ENCODE results near the gene KATNAL2.

KATNAL2 gene

DNA sequence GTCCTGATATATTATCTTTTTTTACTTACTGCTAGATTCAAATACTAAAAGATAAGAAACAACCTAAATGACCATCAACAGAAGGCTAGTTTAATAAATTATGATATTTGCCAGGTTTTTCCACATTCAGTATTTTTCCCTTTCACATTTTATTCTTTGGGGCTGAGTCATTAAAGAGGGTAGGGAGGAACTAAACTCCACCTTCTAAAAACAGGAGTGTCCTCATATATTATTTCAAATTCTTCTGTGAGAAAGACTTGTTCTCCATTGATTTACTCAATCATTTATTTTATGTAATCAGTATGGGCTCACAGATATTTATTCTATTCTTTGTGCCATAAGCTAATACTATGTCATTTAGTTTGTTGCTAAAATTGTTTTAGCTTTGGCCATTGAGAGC is 223.9 kb downstream of the KATNAL2 start:
- DNase-seq (ENCODE audit: low read depth): no peak
- no peak overlapping the region for H3K4me3 ChIP-seq (ENCODE audit: low read depth, low read length)
- TF ChIP-seq, protein P1, sequence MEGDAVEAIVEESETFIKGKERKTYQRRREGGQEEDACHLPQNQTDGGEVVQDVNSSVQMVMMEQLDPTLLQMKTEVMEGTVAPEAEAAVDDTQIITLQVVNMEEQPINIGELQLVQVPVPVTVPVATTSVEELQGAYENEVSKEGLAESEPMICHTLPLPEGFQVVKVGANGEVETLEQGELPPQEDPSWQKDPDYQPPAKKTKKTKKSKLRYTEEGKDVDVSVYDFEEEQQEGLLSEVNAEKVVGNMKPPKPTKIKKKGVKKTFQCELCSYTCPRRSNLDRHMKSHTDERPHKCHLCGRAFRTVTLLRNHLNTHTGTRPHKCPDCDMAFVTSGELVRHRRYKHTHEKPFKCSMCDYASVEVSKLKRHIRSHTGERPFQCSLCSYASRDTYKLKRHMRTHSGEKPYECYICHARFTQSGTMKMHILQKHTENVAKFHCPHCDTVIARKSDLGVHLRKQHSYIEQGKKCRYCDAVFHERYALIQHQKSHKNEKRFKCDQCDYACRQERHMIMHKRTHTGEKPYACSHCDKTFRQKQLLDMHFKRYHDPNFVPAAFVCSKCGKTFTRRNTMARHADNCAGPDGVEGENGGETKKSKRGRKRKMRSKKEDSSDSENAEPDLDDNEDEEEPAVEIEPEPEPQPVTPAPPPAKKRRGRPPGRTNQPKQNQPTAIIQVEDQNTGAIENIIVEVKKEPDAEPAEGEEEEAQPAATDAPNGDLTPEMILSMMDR (IDR thresholded peaks at IDR 0.05; ENCODE audit: low read depth, low read length, missing control alignments): no peak

DNA sequence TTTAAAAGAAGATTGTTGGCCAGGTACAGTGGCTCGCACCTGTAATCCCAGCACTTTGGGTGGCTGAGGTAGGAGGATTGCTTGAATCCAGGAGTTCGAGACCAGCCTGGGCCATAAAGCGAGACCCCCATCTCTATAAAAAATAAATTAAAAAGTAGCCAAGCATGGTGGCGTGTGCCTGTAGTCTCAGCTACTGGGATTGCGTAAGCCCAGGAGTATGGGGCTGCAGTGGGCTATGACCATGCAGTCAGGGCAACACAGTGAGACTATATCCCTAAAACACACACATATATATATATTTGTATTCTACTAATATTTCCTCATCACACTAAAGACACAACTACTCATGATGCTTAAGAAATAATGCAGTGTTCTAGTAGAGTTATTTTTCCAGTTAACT is 225.8 kb downstream of the KATNAL2 start:
- H3K4me3 ChIP-seq (ENCODE audit: low read depth, low read length): no peak overlapping the region
- DNase-seq (ENCODE audit: low read depth): no peak
- TF ChIP-seq, protein P1 (IDR thresholded peaks at IDR 0.05; ENCODE audit: low read depth, low read length, missing control alignments): no peak

DNA sequence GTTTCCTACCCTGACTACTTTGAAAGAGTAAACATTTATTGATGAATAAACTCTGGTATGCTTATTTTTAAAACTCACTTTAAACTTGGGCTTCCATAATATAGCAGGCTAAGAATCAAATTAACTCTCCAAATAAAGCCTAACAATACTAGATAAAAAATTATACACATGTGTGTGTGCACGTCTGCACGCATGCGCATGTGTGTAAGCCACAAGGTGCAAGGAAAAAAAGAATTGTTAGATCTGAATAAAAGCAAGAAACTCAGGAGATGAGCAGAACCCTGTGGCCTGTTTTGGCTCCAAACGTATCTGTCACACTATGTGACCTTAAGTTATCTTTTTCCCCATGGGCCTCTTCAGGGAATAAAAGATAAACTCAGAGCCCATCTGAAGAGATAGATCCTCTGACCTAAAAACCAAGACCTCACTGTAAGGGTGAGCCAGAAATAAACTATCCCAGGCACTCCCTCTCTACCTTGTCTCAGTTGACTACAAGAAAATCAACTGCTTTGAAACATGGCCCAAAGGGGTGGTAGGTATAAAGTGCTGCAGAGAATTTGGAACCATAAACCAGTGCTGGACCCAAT is 226.6 kb downstream of the KATNAL2 start:
- TF ChIP-seq, protein P1 (IDR thresholded peaks at IDR 0.05; ENCODE audit: low read depth, low read length, missing control alignments): no peak
- no peak for DNase-seq (ENCODE audit: low read depth)

DNA sequence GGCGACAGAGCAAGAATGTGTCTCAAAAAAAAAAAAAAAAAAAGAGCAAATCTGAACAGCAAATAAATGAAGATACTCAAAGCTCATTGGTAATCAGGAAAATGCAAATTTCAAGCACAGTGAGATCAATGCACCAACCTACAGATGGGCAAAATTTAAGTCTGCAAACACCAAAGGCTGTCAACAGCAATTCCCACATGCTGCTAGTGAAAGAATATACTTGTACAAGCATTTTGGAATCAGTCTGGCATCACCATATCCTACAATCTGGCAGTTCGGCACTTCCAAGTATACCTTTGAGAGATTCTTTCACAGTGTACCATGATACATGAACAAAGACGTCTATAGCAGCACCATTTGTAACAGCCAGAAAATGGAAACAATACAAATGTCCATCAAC is 228.8 kb downstream of the KATNAL2 start:
- no peak overlapping the region for H3K4me3 ChIP-seq (ENCODE audit: low read depth, low read length)
- DNase-seq (ENCODE audit: low read depth): no peak
- TF ChIP-seq, protein P1 (IDR thresholded peaks at IDR 0.05; ENCODE audit: low read depth, low read length, missing control alignments): no peak

More for the DNA sequence above, 226.6 kb downstream of the KATNAL2 start:
- H3K4me3 ChIP-seq (ENCODE audit: low read depth, low read length): no peak overlapping the region

DNA sequence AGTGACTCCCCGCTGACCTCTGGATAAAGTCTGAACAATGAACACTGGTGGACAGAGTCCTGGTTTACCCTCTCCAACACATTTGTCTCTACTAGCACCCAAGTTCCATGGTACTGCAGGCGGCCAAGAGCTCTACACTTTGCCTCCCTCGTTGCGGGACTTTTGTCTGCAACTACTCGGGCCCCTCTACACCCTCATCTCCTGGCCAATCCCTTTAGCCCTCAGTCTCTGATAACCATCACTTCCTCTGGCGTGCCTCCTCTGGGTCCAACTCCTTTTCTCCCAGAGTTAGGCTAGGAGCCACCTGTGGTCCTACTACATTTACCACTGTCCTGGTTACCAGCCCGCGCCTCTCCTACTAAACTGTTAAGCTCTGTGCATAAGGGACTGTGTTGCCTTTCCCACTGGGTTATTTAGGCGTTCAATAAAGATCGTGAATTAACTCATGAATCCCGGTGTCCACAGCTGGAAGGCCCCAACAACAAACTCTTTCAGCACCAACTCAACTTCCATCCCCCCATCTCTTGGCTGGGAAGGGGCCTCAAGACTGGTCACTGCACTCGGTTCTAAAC is 232.1 kb downstream of the KATNAL2 start:
- DNase-seq (ENCODE audit: low read depth): no peak
- peak overlapping the region; percentile 72 for H3K4me3 ChIP-seq (ENCODE audit: low read depth, low read length)
- TF ChIP-seq, protein P1 (IDR thresholded peaks at IDR 0.05; ENCODE audit: low read depth, low read length, missing control alignments): no peak

DNA sequence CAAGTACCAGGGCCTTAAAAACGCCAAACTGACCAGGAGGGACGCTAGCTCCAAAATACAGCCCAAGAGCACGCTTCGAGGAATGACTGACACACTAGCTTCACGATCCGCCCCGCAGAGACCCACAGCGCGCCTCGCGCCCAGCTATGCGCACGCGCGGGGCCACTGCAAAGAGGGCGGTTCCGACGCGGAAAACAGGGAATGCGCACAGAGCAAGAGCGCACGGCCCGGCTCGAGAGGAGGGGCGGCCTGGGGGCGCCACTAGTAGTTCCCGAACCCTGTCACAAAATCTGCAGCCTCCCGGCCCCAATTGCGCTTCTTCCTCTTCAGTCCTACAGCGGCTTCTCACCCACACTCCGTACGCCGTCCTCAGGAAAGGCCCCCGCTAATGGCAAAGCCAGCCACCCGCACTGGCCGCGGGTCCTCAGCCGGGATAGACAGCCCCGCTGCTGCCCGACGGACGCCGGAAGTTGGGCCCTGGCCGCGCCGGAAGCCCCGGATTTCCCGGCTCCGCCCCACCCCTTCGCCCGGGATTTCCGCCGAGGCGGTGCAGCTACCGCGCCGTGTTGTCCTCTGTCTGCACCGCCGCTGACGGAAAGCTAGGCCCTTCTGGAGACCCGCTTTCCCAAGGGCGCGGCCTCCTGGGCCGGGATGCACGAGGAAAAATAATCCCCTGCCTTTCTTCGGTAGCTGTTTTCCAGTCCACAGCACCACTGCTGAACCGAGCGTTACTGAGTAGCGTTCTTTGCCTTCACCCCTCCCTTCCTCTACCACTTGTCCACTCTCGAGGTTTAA is 232.8 kb downstream of the KATNAL2 start, which contains the start of gene HDHD2:
TSS of gene HDHD2 (minus strand) at position 472 of the 795 bp plus-strand sequence. CDS start 14,061 bp downstream, outside the sequence.
- H3K4me3 ChIP-seq (ENCODE audit: low read depth, low read length): peak within 1 kb of the TSS; percentile 72
- TF ChIP-seq, protein P1 (IDR thresholded peaks at IDR 0.05; ENCODE audit: low read depth, low read length, missing control alignments): no peak
- peak; percentile 37 for DNase-seq (ENCODE audit: low read depth)
